Measurements from ENCODE around the gene DCHS2.
"Not testable (repeated sequence)": the region's sequence is repeated elsewhere in the genome, so short reads cannot be mapped to it uniquely, and the experiment has no call there.

DCHS2 gene

DNA sequence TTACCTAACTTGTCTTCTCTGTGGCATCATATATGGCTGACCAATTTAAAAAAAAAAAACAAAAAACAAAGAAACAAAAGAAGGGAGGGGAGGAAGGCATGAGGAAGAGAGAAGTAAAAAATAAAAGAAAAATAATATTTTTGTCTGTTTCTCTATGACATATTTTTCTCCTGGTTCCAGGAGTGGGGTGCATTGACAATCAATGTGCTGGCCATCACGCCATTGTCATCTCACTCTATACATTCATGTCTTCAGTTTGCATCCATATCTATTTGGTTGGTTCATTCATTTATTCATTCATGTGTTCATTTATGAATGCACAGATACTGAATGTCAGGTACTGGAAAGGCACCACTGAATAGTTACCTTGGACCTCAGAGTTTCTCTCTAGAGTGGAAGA is 183.4 kb downstream of the DCHS2 start:
- DNase-seq, result no peak

DNA sequence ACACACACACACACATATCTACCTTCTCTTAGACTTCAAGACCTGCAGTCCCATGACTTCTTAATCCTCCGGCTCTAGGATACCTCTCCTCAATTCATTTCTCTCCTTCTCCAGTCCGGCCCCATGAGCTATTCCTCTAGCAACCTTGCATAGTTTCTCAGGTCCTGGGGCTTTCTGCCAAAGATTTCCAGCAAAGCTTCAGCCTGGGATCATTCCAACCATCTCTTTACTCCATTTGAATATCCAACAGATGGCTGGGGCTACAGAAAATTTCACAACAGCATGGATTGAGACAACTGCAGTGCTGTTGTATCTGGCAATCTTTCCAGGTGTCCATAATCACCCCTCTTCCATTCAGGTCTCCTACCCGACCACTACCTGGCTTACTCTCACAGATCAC is 184.1 kb downstream of the DCHS2 start:
- DNase-seq, result no peak

DNA sequence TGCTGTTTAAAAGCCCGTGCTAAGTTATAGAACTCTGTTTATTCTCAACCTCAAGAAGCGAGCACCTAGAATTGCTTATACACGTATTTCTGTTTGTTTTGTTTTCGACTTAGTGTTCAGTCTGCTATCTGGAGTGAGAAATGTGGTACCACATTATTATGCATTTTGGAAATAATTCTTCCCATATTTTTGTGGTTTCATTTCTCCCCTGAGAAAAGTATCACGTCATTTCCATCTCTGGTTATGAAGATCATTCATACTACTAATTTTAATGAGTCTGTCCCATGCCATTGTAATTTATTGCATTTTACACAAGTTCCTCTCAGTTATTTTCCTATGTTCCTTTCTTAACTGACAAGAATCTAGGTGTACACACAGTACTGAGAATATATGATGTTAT is 186.0 kb downstream of the DCHS2 start:
- no peak for DNase-seq

DNA sequence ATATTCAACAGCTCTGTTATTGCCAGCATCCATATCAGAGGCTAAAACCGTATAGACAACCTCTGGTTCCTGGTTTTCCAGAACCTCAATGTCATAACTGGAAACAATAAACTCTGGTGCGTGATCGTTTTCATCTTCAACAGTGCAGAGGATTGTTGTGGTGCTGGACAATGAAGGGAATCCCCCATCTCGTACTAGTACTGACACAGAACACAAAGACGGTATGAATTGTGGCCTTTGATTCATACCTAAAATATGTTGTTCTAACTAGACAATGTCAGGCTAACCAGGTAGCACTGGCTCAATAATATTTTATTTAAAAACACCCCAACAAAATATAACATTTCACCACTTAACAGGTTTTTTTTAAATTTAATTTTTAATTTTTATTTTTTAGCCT is 186.9 kb downstream of the DCHS2 start:
- no peak for DNase-seq

DNA sequence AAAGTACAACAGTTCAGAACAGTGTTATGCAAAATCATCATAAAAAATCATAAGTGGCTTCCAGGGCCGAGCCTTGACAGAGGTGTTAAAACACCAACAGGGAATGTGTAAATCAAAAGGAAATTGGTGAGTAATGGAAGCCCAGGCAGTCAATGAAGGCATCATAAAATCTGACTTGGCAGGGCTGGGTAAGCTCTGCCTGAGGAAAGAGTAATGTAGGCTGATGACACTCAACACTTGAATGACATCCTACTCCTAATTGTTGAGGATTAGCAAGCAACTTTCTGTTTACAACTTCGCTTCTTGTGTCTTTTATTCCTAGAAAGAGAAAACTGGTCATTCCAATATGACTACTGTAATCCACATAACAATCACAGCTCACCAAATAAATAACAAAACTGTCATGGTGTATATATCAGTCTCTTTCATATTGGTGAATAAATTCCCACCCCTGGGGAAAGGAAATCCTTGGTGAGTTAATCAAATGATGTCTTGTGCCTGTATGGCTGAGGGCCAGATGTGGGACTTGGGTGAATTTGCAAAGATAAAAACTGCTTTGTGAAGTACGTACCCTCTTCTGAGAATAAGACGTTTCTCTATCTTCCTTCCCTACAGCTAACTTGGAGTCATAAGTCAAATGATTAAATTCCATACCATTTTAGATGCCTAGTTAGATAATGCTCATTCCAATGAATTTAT is 196.8 kb downstream of the DCHS2 start:
- no peak for DNase-seq

DNA sequence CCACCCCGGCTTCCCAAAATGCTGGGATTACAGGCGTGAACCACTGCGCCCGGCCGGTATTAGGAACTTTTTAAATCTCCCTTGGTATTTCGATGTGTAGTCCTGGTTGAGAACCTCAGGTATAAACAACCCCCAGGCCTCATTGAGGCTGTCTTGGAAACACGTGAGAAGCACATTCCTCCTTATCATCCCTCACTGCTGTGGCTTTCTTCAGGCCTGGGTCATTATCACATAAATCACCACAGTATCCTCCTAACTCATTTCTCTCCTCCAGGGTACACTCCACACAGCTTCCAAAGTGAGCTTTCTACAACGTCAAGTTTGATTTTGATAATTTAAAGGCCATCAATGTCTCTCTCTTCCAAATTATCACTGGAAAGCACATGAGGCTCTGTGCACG is 198.2 kb downstream of the DCHS2 start:
- no peak for DNase-seq

DNA sequence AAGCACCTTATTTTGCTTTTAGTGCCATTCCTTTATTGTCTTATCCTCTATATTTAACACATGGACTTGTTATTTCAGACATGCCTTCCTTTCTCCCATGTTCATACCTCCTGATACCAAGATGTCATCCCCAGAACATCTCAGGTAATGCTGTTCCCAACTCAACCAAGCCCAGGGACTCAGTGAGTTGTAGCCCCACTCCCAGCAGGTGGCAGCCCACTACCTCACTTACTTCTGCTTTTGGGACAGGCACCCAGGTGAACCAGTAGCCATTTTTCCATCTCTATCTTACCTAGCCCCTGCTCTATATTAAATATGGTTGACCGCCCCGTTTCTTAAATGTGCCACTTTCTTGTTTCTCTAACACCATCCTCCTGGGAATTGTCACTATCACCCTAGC is 199.0 kb downstream of the DCHS2 start:
- DNase-seq, result no peak

DNA sequence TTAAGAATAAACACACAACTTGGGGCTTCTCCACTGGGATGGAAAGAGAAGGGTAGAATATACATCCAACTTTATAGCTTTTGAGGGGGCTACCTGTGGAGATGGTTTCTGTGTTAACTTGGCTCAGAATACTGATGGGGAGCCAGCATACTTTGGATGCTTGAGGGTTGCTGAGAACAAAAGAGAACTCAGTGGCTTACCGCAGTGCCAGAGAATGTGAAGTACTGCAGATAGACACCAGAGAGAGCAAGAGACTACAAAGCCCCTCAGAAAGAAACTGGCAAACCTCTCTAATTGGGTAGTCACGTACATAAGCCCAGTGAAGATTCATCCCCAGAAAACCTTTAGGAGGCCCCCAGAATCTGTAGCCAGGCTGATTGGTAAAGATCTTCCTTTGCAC is 214.4 kb downstream of the DCHS2 start:
- no peak for DNase-seq

DNA sequence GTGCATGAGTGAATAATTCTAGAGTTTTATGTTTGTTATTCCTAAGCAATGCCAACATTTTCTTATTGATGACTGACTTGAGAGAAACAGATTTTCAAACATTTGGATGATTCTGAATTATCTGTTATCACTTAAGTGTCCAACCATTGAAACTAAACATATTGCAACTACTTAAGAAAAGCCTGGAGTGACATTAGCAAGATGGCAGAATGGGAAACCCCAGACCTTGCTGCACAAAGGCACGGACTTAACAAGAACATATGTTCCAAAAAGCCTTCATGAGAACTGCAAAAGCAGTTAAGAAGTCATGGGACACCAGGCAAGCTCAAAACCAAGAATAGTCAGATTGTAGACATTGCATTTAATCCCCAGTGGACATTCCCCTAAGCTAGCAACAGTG is 215.1 kb downstream of the DCHS2 start:
- no peak for DNase-seq

DNA sequence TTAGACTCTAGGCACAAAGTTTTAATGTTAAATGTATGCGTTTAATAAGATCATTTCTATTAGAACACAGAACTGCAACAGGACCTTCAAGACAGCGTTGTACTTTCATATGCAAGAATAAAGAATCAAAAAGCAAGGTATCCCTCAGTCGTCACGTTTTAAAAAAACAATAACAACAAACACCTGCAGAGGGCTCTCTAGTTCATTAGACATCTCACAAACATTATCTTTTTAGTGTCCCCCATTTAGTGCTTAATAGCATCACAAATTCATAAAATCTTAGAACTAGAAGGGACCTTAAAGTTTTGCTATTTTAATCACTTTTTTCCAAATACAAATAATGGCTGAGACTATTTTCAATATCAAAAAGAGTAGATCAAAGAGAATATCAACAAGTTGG is 236.6 kb downstream of the DCHS2 start:
- no peak for DNase-seq

DNA sequence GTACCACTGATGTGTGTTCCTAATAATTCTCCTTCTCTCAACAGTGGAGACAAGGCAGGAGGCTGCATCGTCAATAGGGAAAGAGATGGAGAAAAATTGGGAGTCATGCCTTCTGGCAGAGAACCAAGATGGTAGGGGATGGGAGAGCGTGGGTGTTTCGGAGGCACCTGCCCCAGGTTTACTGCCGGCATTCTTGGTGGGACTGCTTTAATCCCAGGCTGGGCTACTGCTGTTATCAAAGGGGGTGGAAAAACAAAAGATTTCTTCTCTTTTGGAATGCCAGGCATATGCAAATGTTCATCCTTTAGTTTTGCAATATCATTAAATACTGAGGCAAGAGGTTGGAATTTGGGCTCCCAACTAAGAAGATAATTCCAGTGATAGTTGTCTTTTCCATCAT is 257.0 kb downstream of the DCHS2 start:
- DNase-seq, result no peak

DNA sequence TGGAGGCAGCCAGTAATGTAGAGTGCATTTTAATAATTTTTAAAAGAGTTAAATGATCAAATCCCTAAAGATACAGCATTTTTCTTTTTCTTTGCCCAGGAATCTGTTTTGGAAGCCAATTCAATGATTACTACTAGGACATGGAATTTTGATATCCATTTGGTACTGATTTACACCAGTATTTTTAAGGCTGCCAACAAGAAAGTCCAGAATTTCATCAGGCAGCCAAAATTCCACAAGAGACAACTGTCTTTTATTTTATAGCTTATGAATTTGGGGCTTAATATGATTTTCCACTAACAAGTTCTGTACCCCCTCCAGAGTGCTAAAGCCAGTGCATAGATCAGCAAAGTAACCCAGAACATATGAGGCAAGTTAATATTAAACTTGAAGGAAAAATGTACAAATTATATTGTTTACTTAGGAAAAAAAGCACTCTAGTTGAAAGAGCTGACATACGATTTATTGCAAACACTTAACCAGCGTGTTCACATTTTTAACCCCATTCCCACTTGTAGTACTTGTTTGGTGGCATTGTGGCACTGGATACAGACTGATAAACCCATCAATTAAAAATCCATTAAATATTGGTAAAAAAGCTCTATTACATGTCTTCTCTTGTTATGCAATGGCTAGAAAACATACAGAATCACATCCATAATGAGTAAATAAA is 259.7 kb downstream of the DCHS2 start:
- DNase-seq, result no peak

DNA sequence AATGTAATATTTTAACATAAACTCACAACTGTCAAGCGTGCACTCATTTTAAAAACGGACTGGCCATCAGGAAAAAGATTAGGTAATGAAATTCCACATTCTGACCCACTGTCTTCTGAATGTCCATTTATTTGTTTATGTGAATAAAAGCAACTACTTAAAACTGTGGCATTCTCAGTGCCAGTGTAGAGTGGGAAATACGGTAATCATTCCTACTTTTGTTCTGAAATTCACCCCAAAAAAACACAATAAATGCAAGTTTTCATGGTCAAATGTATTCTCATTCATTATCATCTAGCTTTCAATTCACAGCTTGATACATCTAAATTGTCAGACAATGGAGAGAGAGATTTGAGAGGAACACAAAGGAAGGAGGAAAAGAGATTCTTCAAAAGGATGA is 260.9 kb downstream of the DCHS2 start:
- DNase-seq, result no peak

DNA sequence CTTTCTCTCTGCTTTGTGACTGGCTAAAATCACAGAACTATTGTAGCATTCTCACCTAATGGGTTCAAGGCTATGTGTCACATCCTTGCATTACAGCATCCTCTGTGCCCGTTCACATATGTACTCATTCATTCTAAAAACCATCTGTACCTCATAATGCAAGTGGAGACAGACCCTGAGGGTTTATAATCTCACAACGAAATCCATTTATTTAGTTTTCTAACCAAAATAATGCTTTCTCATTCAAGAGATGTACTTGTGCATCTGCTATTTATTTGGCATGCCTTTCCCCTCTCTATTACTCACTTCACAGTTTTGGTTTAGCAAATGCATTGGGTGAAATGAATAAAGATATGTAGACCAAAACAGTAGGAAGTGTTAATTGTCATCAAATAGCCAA is 261.5 kb downstream of the DCHS2 start:
- no peak for DNase-seq

DNA sequence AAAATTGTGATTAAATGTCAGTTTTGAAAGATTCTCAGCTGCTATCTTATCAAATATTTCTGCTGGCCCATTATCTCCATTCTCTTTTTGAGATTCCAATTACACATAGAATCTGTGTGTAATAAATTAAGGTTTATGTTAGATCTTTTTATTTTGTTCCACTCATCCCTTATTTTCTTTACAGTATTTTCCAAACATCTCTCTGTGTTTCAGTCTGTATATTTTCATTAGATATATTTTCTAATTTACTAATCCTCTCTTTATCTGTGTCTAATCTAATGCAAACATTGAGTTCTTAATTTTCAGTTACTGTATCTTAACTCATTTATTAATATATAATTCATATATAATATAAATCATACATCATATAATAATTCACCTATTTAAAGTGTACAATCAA is 268.7 kb downstream of the DCHS2 start:
- no peak for DNase-seq

DNA sequence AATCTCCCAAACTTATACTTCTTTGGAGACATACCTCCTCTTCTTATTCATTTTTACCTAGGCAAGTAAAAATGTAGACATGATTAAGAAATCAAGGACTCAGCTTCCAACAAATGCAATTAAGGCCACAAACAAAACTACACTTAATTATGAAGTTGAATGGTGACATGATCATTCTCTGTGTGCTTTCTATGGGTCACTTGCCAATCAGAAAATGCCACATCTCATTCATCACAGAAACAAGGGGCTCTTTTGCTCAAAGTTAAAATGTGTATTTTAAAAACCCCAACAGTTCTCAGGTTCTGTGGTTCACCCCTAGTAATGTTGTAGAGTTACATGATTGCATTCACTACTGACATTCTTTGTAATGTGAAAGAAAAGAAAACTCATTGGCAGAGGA is 273.5 kb downstream of the DCHS2 start:
- no peak for DNase-seq

DNA sequence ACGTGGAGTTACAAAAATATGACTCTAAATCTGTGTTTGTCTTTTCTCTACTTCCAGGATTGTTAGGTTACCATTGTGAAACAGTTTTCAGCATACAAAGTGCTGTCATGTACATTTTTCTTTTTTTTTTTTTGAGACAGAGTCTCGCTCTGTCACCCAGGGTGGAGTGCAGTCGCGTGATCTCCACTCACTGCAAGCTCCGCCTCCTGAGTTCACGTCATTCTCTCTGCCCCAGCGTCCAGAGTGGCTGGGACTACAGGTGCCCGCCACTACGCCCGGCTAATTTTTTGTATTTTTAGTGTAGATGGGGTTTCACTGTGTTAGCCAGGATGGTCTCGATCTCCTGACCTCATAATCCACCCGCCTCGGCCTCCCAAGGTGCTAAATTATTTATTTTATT is 274.2 kb downstream of the DCHS2 start:
- not testable (repeated sequence) for DNase-seq

DNA sequence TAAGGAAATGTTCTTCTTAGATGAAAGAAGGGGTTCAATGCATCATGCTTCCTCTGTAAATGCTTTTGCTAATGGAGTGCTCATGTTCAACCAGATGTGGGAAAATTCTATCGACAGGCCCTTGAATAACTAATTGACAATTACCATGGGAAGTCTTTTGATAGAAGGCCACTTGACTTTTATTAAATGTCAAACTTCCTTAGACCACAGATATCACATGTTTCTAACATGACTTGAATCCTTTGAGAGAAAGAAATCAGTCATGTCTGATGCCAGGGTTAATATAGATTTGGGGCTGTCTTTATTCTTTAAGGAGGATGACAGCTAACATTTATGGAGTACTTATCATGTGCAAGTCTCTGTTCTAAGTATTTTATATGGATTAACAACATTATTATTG is 280.1 kb downstream of the DCHS2 start:
- no peak for DNase-seq

DNA sequence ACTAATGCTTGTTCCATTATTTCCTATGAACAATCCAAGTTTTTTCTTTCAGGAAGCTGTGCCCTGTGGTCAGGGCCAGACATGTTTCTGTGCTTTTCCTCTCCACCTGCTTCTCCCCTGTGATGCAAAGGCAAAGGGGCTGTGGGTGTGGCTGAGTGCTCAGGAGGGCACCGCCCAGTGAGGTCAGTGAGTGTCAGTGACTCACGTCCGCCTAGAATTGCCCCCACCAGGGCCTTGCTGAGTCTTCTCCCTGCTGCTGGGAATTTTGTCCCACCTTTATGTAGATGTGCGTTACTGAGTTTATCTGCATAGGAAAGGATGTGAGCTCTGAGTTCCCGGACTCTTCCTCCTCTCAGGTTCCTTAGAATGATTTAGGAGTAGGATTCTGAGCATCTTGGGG is 283.2 kb downstream of the DCHS2 start:
- no peak for DNase-seq

DNA sequence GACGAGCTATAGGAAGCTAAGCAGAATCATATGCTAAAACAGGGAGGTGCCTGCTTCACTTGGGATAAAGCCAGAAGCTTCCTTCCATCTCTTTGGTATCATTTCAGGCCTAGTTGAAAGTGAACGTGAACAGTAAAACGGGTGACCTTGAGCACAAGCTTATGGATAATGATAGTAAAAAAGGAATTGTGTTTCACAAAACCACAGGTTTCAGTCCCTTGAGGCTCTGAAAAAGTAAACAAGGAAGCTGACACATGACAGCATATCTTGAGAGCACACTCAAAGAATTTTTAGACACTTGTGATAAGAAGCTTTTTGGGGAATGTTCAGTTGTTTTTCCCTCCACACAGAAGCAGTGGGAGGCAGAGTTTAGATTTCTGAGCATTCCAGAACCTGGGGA is 286.1 kb downstream of the DCHS2 start:
- DNase-seq, result no peak

DNA sequence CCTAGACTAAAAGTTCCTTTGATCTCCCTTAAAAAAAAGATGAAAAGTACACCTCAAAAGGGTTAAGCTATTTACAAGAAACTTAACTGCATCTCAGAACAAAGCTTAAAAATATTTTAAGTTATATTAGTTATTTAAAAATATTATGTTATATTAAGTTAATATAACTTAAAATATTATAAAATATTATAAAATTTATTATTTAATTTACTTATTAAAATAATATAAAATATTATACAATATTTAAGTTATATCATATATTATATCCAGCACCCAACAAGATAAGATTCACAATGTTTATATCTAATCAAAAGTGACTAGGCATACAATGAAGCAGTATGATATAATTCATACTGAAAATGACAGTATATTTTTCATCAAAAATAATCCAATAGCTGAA is 296.9 kb downstream of the DCHS2 start:
- DNase-seq, result no peak

DNA sequence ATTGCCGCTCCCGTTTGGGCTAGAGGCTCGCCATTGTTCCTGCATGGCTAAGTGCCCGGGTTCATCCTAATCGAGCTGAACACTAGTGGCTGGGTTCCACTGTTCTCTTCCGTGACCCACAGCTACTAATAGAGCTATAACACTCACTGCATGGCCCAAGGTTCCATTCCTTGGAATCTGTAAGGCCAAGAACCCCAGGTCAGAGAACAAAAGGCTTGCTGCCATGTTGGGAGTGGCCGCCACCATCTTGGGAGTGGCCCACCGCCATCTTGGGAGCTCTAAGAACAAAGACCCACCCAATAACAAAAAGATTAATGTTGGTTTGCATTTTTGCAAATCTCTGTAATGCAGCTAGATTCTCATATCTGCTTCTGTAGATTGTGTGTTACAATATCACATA is 299.0 kb downstream of the DCHS2 start:
- DNase-seq, result no peak

DNA sequence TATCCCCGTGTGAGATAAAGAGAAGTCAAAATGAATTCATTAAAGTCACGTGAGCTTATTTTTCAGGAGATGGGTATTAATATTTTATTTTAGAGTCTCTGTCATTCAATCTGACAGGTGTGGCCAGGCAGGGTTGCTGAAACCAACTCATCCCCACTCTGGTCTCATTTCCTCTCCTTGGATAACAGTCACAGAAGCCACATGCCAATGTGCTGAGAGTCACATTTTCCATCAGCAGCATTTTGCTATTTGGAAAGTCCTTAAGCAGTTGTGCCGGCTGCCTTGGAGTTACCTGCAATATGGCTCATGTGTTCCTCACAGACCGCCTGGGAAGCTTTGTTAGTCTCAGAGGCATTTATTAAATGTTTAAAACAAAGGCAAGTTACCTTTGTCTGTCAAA is 302.3 kb downstream of the DCHS2 start:
- DNase-seq, result no peak

DNA sequence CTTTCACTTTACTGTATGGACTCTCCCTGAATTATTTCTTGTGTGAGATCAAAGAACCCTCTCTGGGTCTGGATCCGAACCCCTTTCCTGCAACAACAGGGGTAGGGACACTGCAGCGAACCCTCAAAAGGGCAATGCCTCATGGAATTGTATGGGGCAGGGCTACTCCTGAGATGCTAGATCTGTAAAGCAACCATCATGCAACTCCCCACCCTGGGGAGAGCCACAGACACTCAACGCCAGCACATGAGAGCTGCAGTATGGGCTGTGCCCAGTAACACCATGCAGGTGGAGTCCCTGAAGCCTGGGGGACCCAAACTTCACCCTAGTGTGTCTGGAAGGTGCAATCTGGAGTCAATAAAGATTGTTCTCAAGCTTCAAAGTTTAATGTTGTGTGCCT is 304.7 kb downstream of the DCHS2 start:
- DNase-seq, result no peak

DNA sequence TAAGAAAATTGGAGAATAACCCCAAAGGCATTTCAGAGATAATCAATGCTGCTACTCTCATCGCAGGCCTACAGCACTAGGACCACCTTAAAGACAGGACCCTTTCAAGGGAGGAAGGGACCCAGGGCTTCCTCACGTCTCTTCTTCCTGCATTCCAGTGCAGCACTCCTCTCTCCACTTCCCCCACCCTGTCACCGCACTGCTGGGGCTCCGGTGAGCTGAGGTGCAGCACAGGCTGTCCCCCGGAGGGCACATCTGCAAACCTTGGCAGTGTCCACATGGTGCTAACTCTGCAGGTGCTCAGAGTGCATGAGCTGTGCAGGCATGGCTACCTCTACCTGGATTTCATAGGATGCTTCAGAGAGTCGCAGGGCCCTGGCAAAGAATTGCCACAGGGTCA is 305.6 kb downstream of the DCHS2 start:
- DNase-seq, result no peak

Data from effector CD4-positive, alpha-beta T cell (primary cell).